ENCODE measurements around the gene PAXX.

Gene PAXX

DNA sequence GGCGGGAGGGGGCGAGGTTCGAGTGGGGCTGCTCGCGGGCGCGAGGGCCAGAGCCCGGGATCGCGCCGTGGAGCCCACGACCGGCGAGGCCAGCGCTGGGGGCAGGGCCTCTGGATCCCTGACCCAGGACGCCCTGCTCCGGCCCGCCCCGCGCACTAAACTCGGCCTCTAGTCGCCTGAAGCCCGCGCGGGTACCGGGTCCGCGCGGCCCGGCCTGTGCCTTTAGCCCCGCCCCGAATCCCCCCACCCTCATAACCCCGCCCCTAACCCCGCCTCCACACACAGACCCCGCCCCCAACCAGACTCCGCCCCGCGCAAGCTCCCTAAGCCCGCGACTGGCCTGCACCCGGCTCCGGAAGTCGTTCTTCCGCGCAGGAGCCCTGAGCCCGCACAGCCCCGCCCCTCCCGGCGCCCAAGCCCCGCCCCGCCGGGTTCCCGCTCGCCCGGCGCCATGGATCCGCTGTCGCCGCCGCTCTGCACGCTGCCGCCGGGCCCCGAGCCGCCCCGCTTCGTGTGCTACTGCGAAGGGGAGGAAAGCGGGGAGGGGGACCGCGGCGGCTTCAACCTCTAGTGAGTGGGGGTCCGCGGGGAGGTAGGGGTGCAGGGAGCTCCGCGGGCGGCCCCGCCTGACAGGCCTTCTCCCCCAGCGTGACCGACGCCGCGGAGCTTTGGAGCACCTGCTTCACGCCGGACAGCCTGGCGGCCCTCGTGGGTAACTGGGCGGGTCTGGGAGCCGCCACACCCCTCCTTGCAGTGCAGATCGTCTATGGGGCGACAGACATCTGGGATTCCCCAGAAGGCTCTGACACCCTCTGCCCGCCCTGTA is at the start of gene PAXX:
PAXX (plus strand) TSS at position 430 of the 826 bp plus-strand sequence; CDS start at position 452, 22 bp downstream.
- DNase-seq, result peak; percentile 85

DNA sequence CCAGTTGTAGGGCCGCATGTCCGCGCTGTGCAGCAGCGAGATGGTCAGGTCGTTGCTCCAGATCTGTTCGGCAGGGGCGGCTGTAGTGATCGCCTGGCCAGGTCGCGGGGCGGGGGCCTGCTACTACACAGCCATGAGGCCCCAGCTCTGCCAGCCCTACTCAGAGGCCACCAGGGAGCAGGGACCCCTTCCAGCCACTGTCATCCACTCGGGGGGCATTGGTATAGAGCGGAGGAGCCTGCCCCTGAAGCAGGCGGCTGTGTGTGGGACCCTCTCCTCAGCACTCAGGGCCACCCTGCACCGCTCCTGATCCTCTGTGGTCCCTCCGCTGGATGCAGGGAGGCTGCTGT is 49.4 kb upstream of the PAXX start:
- no peak for DNase-seq

DNA sequence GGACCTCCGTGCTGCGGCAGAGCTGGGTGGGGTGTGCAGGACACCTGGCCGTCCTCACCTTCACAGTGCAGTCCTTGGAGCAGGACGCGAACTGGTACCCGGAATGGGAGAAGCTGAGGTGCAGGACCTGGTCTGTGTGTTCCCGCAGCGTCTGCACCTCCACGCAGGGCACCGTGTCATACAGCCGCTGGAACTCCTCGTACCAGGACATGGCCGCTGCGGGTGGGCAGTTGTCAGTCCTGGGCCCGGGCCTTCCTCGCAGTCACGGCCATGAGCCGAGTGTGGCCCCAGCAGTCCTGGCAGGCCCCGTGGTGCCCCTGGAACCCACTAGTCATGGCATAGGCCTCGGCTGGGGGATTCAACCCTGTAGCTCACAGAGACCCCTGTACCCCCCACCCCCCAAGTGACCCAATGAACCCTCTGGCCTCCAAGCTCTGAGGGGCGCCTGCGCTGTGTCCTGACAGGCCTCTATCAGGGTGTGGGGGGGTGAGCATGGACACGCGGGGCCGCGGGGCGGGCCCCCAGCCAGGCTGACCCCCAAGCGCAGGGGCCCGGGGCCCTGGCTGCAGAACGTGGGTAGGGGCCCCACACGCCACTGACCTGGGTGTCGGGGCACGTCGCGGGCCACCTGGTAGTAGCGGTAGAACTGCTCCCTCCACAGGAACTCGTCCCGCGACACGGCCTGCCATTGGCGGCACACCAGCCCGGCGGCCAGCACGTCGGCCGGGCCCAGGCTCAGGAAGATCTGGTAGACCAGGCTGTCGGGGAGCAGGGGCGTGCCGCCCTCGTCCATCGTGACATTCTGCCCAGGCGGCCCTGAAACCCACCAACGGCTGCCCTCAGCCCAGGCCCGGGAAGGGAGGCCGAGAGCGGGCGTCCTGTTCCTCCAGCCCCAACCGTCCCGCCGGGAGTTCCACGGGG is 48.7 kb upstream of the PAXX start:
- DNase-seq, result peak; percentile 13

DNA sequence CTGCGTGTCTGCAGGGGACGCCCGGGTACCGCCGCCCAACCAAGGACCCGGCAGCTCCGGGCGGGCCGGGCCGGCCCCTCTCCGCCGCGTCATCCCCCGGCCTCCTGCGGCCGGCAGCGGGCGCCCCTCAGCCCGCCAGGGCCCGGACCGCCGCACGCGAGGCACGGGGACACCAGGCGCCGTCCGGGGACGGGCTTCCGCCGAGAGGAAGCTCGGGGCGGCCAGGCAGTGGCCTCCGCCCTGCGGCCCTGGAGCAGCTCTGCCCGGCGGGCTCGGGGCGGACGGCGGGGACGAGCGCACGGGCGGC is 48.1 kb upstream of the PAXX start:
- no peak for DNase-seq

DNA sequence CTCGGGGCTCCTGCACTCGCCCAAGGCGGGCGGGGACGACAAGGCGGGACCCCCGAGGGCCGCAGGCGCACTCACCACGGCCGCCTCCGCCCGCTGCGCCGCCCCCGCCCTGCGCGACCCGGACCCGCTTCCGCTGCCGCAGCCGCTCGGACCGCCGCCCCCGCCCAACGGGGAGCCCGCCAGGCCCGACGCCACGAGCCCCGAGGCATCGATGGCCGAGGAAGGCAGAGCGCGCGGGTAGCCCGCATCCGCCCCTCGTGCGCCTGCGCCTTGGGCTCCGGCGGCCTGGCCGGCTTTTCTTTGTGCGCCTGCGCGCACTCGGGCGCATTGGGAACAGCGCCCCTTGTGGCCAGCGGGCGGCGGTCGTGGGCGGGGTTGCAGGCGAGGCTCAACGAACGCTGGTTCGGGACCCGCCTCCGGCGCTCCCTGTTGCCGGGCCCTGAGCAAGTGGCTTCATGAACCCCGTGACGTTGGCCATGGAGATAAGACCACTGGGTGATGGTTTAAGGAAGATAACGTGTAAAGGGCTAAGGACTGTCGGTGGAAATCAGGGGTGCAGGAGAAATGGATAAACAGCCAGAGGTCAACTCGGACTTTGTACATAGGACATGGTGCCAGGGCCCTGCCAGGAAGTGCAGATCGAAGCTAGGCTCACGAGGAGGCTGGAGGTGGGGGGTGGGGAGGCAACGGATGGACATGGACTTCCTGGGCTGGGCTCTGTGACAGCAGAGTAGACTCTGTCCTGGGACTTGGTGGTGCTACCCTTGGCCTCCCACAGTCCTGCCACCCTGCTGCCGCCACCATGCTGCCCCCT is 47.5 kb upstream of the PAXX start, which contains the start of the genes C8G and FBXW5:
C8G (plus strand) TSS at position 725 of the 814 bp plus-strand sequence; CDS start at position 803, 78 bp downstream.
FBXW5 (minus strand) TSS at position 220 of the 814 bp plus-strand sequence. CDS start 655 bp downstream, outside the sequence.
- peak; percentile 87 for DNase-seq

DNA sequence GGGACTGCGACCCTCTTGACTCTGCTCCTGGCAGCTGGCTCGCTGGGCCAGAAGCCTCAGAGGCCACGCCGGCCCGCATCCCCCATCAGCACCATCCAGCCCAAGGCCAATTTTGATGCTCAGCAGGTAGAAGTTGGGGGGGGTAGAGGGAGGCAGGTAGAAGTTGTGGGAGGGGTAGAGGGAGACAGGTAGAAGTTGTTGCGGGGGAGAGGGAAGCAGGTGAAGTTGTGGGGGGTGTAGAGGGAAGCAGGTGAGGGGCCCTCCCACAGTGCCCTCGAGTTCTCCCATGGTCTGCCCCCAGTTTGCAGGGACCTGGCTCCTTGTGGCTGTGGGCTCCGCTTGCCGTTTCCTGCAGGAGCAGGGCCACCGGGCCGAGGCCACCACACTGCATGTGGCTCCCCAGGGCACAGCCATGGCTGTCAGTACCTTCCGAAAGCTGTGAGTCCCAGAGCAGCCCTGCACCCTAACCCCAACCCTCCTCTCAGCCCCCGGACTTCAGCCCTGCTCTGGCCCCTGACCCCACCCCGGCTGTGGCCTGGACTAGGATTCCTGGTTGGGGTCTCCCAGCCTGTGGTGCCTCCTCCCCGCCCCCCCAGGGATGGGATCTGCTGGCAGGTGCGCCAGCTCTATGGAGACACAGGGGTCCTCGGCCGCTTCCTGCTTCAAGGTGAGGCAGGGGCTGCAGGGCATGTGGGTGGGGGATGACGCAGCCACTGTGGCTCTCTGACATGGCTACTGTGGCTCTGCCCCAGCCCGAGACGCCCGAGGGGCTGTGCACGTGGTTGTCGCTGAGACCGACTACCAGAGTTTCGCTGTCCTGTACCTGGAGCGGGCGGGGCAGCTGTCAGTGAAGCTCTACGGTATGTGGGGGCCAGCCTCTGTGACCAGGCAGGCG is 46.6 kb upstream of the PAXX start:
- DNase-seq, result no peak

DNA sequence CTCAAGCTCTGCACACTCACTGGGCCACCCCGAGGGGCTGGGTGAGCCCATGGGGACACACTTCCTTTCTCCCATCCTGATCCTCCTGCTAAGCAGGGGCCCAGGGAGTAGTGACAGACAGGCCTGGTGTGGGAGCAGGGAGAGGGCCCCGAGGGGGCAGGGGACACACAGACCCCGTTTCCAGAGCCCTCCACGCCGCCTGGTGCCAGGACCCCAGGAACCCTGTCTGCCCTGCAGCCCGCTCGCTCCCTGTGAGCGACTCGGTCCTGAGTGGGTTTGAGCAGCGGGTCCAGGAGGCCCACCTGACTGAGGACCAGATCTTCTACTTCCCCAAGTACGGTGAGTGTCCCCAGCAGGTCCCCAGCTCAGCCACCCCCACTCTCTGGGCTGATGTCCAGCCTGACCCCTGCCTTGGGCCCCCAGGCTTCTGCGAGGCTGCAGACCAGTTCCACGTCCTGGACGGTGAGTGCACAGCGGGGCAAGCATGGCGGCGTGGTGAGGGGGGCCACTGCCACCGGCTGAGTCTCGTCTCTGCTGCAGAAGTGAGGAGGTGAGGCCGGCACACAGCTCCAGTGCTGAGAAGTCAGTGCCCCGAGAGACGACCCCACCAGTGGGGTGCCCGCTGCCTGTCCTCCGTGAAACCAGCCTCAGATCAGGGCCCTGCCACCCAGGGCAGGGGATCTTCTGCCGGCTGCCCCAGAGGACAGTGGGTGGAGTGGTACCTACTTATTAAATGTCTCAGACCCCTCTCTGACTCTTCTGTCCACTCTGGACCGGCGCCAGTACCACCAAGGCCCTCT is 45.8 kb upstream of the PAXX start:
- DNase-seq, result no peak

DNA sequence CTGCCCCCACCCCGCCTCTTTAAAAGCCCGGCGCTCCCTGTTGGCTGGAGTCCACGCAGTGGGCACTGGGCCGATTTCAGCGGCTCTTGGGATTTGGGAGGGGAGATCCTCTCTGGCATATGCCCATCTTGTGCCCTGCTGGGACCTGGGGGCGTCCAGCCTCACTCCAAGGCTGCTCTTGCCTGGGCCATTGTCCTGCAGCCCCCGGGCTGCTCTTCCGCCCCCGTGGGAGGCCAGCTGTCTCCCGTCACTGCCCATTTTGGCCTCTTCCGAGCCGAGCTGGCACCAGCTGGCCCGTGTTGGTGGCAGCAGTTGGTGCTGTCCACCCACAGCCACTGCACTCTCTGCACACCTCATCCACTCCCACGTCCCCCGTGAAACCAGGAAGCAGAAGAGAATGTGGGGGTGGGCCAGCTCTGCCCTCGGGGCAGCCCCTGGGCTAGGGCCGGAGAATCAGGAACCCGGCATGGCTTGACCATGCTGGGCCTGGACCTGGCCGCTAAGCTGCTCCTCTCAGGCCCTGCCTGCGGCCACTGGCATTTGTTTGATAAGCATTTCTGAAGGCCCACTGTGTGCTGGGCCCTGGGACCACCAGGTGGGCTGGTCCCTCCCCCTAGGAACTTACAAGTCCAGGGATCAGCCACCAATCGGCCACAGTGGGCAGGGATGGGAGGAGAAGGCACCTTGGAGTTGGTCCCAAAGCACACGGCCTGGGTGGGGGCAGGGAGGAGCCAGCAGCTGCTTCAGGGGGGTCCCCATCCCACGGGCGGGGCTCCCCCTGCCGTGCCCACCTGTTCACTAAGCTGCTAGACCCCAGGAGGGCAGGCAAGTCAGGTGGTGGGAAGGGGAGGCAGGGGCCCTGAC is 45.0 kb upstream of the PAXX start:
- DNase-seq, result no peak

DNA sequence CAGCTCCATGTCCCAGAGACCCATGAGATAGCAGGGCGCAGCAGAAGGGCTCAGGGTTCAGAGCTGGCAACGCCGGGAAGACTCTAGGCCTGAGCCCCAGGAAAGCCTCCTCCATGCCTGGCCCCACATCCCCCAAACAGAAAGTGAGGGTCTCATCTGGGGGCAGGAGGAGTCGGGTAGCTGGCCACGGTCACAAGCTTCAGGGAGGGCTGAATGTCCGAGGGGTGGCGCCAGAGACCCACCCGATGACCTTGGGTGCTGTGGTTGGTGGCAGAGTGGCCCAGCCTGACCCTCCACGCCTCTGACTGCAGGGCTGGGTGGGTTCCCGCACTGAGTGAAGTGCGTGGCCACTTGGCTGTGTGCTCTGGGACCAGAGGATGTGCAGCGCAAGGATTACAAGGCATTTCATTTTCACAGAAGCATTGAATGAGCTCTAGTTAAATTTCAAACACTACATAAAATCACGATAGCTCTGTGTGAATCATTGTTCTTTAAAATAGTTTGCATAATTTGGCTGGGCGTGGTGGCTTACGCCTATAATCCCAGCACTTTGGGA is 44.2 kb upstream of the PAXX start:
- peak; percentile 30 for DNase-seq

- DNase-seq, result peak; percentile 34
Measured at GRCh38 chr9:136949239-136949816, 42.9 kb upstream of the PAXX start.

DNA sequence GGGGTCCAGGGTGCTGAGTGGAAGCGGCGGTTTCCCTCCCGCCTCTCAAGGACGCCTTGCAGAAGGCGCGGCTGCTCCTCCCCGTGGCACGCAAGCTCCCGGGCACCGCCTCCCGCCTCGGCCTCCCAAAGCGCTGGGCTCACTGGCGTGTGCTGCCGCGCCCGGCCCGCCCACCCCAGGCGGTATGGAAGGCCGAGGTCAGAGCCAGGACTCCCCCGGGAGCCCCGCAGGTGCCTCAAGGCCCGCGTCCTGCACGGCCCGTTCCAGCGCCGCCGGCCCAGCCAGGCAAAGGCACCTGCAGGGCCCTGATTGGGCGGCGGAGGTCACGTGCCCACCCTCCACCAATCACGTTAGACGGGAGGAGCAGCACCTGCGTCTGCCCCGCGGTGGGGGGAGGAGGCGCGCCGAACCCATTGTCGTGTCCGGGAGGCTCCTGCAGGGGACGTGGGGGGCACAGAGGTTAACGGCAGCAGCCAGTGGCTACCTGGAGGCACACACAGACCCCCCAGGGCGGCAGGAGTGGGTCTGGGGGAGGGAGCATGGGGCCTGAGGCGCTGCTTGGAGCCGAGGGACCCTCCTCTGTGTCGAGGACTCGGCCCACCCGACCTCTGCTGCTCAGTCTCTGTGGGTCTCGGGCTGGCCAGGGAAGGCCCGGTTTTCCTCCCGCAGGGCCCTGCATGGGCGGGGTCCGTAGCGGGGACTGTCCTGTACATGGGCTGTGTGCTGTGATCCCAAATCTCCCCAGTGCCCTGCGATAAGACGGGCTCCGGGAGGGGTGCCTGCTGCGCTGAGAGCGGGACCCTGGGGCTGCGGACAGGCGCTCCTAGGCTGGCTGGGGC is 42.2 kb upstream of the PAXX start:
- peak; percentile 94 for DNase-seq

GRCh38 chr9:136950656-136951276 is 41.5 kb upstream of the PAXX start:
- DNase-seq, result no peak

DNA sequence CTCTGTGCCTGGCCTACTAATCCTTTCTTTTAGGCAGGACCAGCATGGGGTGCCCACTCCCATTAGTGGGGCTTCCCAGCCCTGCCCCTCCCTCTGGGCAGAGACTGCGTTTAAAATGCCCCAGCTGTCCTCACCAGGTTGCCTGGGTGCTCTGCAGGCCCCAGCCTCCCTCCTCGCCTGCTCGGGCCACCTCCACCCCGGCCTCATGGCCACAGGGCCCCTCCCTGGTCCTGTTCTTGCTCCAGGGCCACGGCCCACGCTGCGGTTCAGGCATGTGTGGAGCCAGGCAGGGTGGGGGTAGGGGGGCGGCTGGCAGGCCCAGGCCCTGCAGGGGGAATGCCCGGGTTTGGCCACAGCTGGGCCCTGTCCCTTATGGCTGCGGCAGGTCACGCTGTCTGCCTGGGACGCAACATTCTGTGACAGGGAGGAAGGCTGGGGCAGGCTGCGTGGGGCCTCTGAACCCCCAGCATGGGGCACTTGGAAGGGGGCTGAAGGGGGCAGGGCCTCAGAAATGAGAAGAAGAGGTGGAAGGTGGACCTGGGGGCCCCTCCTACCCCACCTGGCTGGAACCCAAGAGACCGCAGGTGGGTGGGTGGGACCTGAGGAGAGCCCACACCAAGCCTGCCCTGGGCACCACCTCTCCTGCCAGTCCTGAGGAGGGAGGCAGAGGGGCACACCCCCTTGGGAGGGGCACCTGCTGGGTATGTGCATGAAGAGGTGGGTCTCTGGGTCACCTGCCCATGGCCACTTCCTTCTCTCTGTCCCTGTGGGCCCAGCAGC is 40.5 kb upstream of the PAXX start, which contains the start of gene LCN12:
LCN12 (plus strand) TSS at position 733 of the 780 bp plus-strand sequence. CDS start 55 bp downstream, outside the sequence.
- DNase-seq, result no peak

DNA sequence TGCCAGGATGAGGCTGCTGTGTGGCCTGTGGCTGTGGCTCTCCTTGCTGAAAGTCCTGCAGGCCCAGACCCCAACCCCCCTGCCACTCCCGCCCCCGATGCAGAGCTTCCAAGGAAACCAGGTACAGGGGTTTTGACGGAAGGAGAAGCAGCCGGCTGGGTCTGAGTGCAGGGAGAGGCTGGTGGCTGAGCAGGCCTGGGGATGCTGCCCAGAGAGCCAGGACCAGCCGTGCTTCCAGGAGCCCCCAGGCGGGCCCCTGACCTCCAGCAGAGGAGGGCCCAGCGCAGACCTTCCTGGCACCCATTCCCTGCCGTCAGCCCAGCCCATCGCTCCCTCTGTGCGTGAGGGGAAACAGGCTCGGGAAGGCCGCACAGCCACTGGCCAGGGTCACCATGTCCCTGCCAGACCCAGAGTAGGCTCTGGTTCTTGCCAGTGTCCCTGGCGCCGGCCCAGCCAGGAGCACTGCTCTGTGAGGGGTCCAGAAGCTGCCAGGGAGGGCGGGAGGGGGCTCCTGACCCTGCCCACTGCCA is 39.8 kb upstream of the PAXX start:
- DNase-seq, result no peak

- DNase-seq, result no peak
Measured at GRCh38 chr9:136952876-136953770, 39.1 kb upstream of the PAXX start.

Data from NCI-H146 (cell line).